Breast epithelium (tissue), 3 donors: ENCODE measurements around the gene HHIPL2.
"Not testable (repeated sequence)": the region's sequence is repeated elsewhere in the genome, so short reads cannot be mapped to it uniquely, and the experiment has no call there.

ENCODE experiments used
- CTCF ChIP-seq, 3 donors: fragments of 450-650 bp; IDR thresholded peaks; one replicate each; pipeline ENCODE4 v1.5.1; 2016 to 2017; ENCODE audit warnings: antibody characterized with exemption in 3 of 3, mild to moderate bottlenecking in 3 of 3, moderate library complexity in 3 of 3
- POLR2A ChIP-seq: fragments of 450-650 bp; IDR thresholded peaks from one replicate; pipeline ENCODE4 v1.6.1; 2016; ENCODE audit warnings: antibody characterized with exemption, mild to moderate bottlenecking, moderate library complexity
- POLR2AphosphoS5 ChIP-seq, 3 donors: sonication (generic); formaldehyde crosslinking; IDR thresholded peaks; one replicate each; pipeline ENCODE4 v1.6.1; 2017; ENCODE audit warnings: antibody characterized with exemption in 3 of 3

DNA sequence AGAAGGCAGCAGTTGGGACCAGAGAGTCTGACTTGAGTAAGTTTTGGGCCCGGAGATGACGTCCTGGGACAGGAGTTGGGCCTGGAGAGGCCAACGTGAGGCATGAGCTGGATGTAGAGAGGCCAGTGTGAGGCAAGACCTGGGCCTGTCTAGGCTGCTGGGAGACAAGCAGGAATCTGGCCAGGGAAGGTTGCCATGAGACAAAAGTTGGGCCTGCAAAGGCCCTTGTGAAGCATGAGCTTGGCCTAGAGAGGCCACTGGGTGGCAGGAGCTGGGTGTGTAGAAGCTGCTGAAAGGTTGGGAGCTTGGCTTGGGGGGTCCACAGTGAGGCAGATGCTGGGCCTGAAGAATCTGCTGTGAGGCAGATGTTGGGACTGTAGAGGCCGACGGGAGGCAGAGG lies 71.5 kb downstream of the HHIPL2 start:
- not testable (repeated sequence) for TF ChIP-seq CTCF (IDR thresholded peaks at IDR 0.05); POLR2A; POLR2AphosphoS5 (IDR thresholded peaks at IDR 0.05)
